ENCODE data around the gene SH3BP4.

GRCh38 chr2:234982096-234982834 is 30.4 kb downstream of the SH3BP4 start:
- TF ChIP-seq, protein P1, sequence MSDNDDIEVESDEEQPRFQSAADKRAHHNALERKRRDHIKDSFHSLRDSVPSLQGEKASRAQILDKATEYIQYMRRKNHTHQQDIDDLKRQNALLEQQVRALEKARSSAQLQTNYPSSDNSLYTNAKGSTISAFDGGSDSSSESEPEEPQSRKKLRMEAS (IDR thresholded peaks at IDR 0.05) = no peak
- TF ChIP-seq CTCF (IDR thresholded peaks at IDR 0.05; ENCODE audit: control extremely low read depth in 1 of 3, insufficient read depth in 1 of 3, low read depth in 1 of 3, low read length in 3 of 3) = no peak
- TF ChIP-seq EGR1 (IDR thresholded peaks at IDR 0.05; ENCODE audit: borderline replicate concordance, low read depth, low read length) = no peak
